Measurements from ENCODE around the gene PRRC1. TPM values are rescaled to one million over a fixed set of nuclear protein-coding genes. Genes with fewer than 3 reads are reported as not detected.

The PRRC1 gene
- total RNA-seq, 4 donors from 2014 or later: 9.7 to 17.8 (median 10.3) TPM

DNA sequence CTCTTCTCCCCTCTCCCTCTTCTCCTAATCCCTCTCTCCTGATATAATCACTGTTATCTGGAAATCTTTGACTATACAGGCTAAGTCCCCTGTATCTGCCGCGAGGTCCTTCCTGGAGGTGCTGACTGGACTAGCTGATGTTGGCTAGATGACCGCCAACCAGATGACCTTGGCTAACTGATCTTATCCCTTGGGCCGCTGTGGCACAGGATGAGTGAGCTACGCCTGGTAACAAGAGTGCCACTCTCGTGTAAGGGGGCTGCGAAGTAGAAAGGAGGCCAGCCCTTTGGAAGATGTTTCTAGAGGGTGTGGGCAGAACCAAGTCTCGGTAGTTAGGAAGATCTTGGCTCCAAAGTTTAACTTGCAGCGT lies 345 bp upstream of the PRRC1 start:
- TF ChIP-seq POLR2A (IDR thresholded peaks at IDR 0.05): no peak
- TF ChIP-seq, protein P1, sequence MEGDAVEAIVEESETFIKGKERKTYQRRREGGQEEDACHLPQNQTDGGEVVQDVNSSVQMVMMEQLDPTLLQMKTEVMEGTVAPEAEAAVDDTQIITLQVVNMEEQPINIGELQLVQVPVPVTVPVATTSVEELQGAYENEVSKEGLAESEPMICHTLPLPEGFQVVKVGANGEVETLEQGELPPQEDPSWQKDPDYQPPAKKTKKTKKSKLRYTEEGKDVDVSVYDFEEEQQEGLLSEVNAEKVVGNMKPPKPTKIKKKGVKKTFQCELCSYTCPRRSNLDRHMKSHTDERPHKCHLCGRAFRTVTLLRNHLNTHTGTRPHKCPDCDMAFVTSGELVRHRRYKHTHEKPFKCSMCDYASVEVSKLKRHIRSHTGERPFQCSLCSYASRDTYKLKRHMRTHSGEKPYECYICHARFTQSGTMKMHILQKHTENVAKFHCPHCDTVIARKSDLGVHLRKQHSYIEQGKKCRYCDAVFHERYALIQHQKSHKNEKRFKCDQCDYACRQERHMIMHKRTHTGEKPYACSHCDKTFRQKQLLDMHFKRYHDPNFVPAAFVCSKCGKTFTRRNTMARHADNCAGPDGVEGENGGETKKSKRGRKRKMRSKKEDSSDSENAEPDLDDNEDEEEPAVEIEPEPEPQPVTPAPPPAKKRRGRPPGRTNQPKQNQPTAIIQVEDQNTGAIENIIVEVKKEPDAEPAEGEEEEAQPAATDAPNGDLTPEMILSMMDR (IDR thresholded peaks at IDR 0.05 in 4 of 5, conservative IDR thresholded peaks at IDR 0.05 in 1 of 5): no peak
- intact Hi-C loops (cut with DNase I; ENCODE audit: low total_unique reads) (no loop called here), in situ Hi-C loops (cut with MboI; ENCODE audit: low sequenced_read_pairs in 4 of 4) (no loop called here)
- Histone ChIP-seq H3K4me1 (peaks cover 11 to 17% of the 10 kb centered on the region in 2 donors), H3K27ac (peak overlapping the region; percentile 84 to 88 (median 87)), H3K9me3 (no peaks in the 10 kb centered on the region), H3K27me3 (no peaks in the 10 kb centered on the region), H3K36me3 (no peaks in the 10 kb centered on the region), H3K4me3 (peak overlapping the region; percentile 90 to 100 (median 94))
- ATAC-seq (peak; percentile 51 to 74), DNase-seq (peak in 1 of 2 donors; percentile 50)

GRCh38 chr5:127518319-127518621 lies 830 bp downstream of the PRRC1 start:
- peak overlapping the region; percentile 90 to 100 (median 94) for H3K4me3 ChIP-seq
- no peak for DNase-seq
- H3K9me3 ChIP-seq: no peaks in the 10 kb centered on the region
- H3K36me3 ChIP-seq: peaks cover 0 to under 1% of the 10 kb centered on the region in 2 donors
- H3K27me3 ChIP-seq: no peaks in the 10 kb centered on the region
- in situ Hi-C loops (cut with MboI; ENCODE audit: low sequenced_read_pairs in 4 of 4) (no loop called here), intact Hi-C loops (cut with DNase I; ENCODE audit: low total_unique reads) (no loop called here)
- H3K4me1 ChIP-seq: peaks cover 11 to 17% of the 10 kb centered on the region in 2 donors
- H3K27ac ChIP-seq: peak overlapping the region; percentile 84 to 88 (median 87)
- ATAC-seq: no peak
- TF ChIP-seq, protein P1 (IDR thresholded peaks at IDR 0.05 in 4 of 5, conservative IDR thresholded peaks at IDR 0.05 in 1 of 5): no peak
- no peak for TF ChIP-seq POLR2A (IDR thresholded peaks at IDR 0.05)

DNA sequence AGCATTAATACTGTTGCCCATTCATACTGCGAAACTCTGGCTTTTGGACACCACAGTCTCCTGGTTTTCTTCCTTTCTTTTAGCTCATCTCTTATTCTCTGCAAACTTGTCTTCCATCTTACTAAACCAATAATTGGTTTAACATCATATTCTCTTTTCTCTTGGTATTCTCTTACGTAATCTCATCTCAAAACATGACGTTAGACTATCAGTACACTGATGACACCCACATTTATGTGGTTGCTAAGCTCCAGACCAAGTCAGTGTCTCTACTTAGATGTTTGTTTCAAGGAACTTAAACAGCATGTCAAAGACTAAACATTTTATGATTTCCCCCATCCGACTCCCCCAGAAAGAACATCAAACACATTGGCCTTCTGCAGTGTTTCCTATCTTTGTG lies 2.1 kb downstream of the PRRC1 start:
- ATAC-seq: no peak
- TF ChIP-seq, protein P1 (IDR thresholded peaks at IDR 0.05 in 4 of 5, conservative IDR thresholded peaks at IDR 0.05 in 1 of 5): no peak
- TF ChIP-seq POLR2A (IDR thresholded peaks at IDR 0.05): no peak
- in situ Hi-C loops (cut with MboI; ENCODE audit: low sequenced_read_pairs in 4 of 4): no loop called here

DNA sequence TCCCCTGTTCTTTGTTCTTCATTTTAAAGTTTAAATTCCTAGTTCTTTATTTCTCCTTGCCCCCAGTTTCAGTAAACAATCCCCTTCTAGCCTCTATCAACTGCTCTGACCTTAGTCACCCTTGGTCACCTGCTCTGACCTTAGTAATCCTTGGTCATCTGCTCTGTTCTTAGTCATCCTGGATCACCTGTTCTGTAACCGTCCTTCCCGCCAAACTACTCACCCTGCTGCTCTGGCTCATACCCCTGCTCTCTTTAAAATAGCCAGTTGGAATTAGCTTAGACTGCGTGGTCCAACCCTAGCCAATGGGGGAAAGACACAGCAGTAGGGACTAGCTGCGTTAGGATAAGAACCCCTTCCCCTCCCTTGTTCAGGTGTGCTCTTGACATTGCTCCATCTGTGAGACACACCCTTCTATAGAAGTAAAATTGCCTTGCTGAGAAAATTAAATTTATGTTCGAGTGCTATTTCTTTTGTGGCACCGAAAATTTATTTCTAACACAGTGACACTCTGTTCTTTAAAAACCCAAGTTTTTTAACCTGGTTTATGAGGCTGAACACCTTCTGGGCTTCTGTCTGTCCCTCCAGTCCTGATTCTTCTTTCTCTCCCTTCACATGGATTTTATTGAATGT lies 3.8 kb downstream of the PRRC1 start:
- no peaks in the 10 kb centered on the region for H3K9me3 ChIP-seq
- peaks cover 11 to 17% of the 10 kb centered on the region in 2 donors for H3K4me1 ChIP-seq
- TF ChIP-seq POLR2A (IDR thresholded peaks at IDR 0.05): no peak
- TF ChIP-seq, protein P1 (IDR thresholded peaks at IDR 0.05 in 4 of 5, conservative IDR thresholded peaks at IDR 0.05 in 1 of 5): no peak
- H3K27me3 ChIP-seq: no peaks in the 10 kb centered on the region
- peaks cover 0 to 30% of the 10 kb centered on the region in 2 donors for H3K36me3 ChIP-seq
- in situ Hi-C loops (cut with MboI; ENCODE audit: low sequenced_read_pairs in 4 of 4): no loop called here
- intact Hi-C loops (cut with DNase I; ENCODE audit: low total_unique reads): no loop called here
- H3K27ac ChIP-seq: no peak overlapping the region
- DNase-seq (no peak), ATAC-seq (no peak)
- no peak overlapping the region for H3K4me3 ChIP-seq

More for the DNA sequence above, 2.1 kb downstream of the PRRC1 start:
- no peaks in the 10 kb centered on the region for H3K9me3 ChIP-seq
- H3K36me3 ChIP-seq: peaks cover 0 to 13% of the 10 kb centered on the region in 2 donors
- no peaks in the 10 kb centered on the region for H3K27me3 ChIP-seq
- no peak overlapping the region for H3K27ac ChIP-seq
- H3K4me3 ChIP-seq: no peak overlapping the region
- DNase-seq: no peak
- H3K4me1 ChIP-seq: peaks cover 11 to 17% of the 10 kb centered on the region in 2 donors
- intact Hi-C loops (cut with DNase I; ENCODE audit: low total_unique reads): no loop called here

DNA sequence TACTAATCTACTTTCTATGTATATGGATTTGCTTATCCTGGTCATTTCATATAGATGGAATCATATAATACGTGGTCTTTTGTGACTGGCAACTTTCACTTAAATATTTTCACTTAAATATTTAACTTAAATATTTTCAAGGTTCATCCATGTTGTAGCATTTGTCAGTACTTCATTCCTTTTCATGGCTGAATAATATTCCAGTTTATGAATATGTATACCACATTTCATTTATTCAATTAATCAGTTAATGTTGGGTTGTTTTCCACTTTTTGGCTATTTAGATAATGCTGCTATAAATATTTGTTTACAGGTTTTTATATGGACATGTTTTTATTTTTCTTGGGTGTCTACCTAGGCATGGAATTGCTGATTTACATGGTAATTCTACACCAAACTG lies 7.7 kb downstream of the PRRC1 start:
- H3K4me1 ChIP-seq: no peaks in the 10 kb centered on the region
- ATAC-seq (no peak), DNase-seq (no peak)
- intact Hi-C loops (cut with DNase I; ENCODE audit: low total_unique reads) (no loop called here), in situ Hi-C loops (cut with MboI; ENCODE audit: low sequenced_read_pairs in 4 of 4) (no loop called here)
- H3K27ac ChIP-seq: no peak overlapping the region
- H3K36me3 ChIP-seq: peaks cover 0 to 52% of the 10 kb centered on the region in 2 donors
- no peaks in the 10 kb centered on the region for H3K9me3 ChIP-seq
- no peaks in the 10 kb centered on the region for H3K27me3 ChIP-seq
- no peak for TF ChIP-seq POLR2A (IDR thresholded peaks at IDR 0.05)
- TF ChIP-seq, protein P1 (IDR thresholded peaks at IDR 0.05 in 4 of 5, conservative IDR thresholded peaks at IDR 0.05 in 1 of 5): no peak
- H3K4me3 ChIP-seq: no peak overlapping the region
